Measurements from ENCODE around the gene LDLRAD1.

DNA sequence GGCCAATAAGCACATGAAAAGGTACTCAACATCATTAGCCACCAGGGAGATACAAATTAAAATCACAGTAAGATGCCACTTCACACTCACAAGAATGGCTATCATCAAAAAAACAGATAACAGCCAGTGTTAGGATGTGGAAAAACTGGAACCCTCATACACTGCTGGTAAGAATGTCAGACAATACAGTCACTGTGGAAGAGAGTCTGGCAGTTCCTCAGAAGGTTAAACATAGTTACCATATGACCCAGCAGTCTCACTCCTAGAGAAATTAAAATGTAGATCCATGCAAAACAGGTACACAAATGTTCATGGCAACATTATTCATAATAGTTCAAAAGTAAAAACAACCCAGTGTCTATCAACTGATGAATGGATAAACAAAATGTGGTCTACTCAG is 33.3 kb downstream of the LDLRAD1 start:
- TF ChIP-seq, protein P1, sequence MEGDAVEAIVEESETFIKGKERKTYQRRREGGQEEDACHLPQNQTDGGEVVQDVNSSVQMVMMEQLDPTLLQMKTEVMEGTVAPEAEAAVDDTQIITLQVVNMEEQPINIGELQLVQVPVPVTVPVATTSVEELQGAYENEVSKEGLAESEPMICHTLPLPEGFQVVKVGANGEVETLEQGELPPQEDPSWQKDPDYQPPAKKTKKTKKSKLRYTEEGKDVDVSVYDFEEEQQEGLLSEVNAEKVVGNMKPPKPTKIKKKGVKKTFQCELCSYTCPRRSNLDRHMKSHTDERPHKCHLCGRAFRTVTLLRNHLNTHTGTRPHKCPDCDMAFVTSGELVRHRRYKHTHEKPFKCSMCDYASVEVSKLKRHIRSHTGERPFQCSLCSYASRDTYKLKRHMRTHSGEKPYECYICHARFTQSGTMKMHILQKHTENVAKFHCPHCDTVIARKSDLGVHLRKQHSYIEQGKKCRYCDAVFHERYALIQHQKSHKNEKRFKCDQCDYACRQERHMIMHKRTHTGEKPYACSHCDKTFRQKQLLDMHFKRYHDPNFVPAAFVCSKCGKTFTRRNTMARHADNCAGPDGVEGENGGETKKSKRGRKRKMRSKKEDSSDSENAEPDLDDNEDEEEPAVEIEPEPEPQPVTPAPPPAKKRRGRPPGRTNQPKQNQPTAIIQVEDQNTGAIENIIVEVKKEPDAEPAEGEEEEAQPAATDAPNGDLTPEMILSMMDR (optimal IDR thresholded peaks at IDR 0.05 in 1 of 3, IDR thresholded peaks at IDR 0.05 in 1 of 3, conservative IDR thresholded peaks at IDR 0.05 in 1 of 3; ENCODE audit: extremely low read depth in 1 of 3, insufficient read depth in 2 of 3, low read length in 3 of 3), result no peak
- TF ChIP-seq EZH2 (IDR thresholded peaks at IDR 0.05; ENCODE audit: low read length), result no peak

Data from keratinocyte (primary cell).